Renal cortex interstitium (tissue), 11 donors: Measurements from ENCODE around the gene SLBP. TPM values are rescaled to one million over a fixed set of nuclear protein-coding genes. Genes with fewer than 3 reads are reported as not detected.
"Not testable (repeated sequence)": the region's sequence is repeated elsewhere in the genome, so short reads cannot be mapped to it uniquely, and the experiment has no call there.

Experiments
- DNase-seq, 11 donors: peaks; one replicate each; pipeline ENCODE4 v3.0.0-alpha.2; 2013; ENCODE audit warnings: low read depth in 9 of 11, low spot score in 4 of 11; ENCODE audit errors: extremely low read depth in 1 of 11
- polyA plus RNA-seq, 3 donors: library from polyadenylated mRNA; unstranded; fragments of 120-200 nt; gene quantifications; one replicate each; pipeline ENCODE4 v1.2.1, GENCODE V29; 2013; ENCODE audit not compliant: insufficient read length in 3 of 3

SLBP gene
- polyA plus RNA-seq, 3 donors = 73.1 to 105 (median 89.0) TPM

DNA sequence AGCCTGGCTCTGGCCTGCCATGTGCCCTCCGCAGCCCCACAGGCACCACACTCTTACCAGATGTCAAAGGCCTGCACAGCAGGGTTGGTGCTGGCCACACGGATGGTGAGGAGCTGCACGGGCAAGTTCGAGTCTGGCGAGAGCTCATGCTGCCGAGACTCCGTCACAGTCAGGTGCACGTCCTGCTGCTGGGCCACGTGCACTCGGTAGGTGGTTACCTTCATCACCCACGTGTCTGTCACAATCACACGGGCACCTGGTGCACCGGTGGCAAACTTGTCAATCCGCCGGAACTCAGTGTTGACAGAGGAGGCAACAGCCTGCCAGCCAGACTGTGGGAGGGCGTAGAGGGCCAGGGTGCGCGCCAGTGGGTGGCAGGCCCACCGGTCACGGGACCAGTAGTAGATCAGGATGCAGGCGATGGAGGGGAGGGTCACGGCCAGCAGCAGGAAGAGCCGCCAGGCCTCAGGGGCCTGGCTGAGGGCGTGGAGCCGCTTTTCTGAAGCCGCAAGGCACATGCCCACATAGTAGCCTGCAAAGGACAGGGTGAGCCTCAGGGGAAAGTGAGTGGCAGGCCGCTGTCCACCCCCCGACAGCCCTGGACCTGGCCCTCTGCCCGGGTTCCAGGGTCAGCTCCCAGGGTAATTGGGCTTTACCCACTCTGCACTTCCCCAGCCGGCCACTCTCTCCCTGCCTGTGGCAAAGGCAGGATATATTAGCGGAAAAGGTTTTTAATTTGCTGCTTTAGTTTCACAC lies 6.2 kb upstream of the SLBP start:
- no peak for DNase-seq

DNA sequence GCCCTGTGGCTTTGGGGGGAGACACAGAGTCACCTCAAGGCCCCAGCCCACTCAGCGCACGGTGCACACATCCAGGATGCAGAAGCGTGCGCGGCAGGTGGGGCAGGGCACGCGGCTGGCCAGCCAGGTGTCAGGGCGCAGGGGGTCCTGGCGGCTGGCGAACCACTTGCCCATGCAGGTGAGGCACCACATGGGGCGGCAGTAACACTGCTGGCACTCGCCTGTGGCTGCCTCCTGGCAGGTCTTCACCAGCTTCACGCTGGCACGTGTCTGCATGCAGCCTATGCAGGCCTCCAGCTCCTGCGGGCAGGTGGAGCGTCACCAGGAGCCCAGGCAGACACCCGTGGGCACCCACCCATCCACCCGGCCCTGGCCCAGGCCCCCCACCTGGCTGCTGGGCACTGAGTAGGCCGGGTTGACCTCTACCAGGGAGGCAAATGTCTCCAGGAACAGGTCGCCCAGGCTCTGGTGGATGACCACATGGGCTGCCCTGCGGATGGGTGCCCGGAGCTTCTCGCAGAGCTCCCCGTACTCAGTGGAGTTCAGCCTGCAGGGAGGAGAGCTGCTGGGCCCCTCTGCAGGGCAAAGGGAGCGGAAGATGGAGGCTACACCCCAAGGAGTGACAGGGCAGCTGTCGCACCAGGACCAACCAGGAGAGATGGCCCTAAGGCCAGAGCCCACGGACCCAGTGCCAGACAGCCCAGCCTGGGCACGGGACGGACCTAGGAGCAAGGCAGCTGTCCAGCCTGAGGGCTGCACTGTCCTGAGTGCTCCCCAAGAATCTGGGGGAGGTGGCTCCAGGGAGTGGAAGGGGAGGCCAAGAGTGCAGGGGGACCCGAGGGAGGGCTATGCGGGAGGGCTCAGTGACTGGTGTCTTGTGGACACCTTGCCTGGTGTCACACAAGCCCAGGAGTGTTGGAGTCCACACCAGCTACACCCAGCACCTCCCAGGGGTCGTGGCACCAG lies 5.3 kb upstream of the SLBP start:
- no peak for DNase-seq

DNA sequence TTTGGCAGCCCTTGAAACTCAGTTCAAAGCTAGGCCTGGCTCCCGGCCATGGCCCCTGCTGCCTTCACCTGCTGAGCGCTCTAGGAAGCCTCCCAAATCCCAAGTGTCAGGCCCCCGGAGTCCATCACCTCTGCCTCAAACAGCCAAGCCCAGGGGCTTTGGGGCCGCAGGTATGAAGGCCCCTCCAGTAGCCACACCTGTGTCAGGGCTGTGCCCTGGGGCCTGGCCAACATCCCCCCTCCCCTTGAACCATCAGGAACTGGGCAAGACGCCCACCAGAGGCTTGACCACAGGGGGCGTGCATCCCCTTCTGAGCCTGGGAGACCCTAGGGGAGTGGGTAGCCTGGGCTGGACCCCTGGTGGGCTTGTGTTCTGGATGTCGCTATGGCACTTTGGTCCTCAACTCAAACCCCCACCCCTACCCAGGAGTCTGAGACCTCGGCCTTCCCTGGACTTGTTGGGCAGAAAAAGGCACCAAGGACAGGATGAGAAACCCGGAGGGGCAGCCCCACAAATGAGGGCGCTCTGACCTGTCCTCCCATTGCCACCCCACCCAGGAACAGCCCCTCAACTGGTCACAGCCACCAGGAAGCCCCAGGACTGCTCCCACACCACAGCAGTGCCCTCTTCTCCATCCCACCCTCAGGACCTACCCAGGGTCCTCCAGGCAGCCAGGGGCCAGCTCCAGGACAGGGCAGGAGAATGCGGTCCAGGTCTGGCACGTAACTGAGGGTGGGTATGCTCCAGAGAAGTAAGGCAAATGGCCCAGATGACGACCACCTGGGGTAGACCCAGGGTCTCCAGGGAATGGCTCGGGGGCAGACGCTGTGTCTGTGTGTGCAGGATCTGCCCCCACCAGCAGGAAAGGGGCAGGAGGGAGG lies 4.2 kb upstream of the SLBP start:
- DNase-seq = no peak

DNA sequence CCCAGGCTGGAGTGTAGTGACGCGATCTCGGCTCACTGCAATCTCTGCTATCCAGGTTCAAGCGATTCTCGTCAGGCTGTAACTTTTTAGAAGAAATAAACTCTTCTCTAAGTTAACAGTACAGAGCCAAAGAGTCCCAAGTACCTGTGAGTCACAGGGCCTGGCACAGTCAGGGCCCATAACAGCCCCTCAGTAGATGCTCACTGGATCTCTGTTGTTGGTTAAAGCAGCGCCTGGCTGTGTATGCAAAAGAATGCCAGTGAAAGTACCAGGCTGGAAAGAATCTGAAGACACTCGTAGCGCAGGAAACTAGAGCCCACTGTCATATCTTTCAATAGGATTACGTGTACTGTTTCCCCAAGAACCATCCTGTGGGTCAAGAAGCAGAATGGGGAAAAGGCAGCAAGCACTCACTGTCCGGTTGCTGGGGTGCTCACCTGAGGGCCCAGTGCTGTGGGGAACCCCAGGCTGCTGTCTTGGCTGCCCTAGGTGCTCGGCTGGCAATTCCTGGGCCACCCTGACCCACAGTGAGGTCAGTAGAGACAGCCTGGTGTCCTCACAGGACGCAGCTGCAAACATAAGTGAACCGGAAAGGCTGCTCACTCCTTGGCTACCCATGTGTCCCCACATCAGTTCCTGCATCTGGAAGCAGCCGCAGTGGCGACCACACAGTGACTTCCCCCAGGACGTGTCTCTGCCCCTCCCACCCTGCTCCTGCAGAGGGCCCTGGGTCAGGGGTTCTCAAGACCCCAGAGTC lies 3.1 kb upstream of the SLBP start:
- DNase-seq = no peak

DNA sequence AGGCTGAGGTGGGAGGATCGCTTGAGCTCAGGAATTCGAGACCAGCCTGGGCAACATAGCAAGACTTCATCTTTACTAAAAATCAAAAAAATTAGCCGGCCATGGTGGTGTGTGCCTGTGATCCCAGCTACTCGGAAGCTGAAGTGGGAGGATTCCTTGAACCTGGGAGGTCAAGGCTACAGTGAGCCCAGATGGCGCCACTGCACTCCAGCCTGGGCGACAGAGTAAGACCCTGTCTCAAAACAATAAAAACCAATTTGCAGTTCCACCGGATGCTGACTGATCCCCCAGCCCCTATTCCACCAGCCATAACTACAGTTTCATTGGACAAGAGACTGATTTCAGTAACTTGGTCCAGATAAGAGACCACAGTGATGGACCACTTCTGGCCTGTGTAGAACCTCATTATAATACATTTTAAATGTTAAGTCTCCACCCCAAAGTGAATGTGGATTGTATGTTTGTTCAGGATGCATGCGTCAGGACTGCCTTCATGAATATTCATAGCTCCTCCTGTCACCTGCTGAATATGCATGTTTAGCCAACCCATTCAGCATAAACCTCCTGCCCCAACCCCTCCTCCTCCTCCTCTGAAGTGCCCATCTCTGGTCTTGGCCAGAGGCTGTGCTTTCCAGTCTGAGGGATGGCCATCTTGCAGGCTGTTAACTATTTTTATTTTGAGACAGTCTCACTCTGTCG lies 2.3 kb upstream of the SLBP start:
- no peak for DNase-seq

DNA sequence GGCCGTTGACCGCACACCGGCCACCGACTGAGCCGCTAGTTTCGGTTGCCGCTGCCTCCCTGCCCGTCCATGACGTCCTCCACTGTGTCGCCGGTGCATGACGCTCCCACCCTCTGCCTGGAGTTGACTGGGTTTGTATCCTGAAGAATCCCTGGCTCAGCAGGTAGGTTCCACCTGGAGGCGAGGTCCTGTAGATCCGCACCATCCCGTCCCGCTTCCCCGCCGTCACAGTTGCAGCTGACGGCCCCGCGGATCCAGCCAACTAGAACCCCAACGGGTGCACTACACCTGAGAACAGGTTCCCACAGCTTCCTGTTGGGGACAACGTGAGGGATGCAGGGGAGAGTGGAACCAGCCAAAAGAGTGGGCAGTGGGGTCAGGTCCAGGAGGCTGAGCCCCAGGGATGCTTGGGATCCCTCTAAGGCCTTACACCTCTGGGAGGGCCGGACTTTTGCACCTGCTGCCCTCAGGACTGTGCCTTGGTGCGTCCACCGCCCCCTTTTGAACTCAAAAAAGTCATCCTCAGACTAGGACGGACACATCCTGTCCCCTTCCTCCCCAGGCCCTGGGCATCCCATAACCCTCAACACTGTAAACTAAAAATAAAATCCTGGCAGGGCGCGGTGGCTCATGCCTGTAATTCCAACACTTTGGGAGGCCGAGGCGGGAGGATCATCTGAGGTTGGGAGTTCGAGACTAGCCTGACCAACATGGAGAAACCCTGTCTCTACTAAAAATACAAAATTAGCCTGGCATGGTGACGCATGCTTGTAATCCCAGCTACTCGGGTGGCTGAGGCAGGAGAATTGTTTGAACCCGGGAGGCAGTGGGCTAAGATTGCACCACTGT lies 1.1 kb upstream of the SLBP start:
- no peak for DNase-seq

DNA sequence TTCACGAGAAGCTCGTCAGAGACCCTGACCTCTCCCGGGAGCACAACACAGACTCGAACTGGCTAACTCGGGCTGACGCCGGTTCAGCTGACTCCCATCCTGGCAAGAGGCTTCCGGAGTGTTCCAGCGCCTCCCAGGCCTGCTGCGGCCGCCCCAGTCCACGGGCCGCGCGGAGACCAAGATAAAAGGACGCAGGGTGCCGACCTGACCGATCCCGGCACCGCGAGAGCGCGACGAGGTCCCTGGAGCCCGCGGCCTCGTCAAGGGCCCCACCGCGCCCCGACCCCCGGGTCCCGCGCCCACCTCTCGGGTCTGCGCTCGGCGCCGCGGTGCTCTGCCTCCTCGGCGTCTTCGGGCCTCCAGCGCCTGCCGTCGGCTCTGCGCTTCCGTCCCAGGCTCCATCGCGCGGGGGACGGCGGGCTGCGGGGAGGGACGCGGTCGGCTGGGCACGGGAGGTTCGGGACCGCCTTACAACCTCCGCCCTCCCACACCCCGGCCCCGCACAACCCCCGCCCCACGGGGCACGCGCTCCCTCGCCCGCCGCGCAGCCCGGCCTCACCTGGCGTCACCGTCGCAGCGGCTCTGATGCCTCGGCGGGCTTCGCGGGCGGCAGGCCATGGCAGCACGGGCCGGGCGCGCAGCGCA lies 426 bp downstream of the SLBP start:
- no peak for DNase-seq

DNA sequence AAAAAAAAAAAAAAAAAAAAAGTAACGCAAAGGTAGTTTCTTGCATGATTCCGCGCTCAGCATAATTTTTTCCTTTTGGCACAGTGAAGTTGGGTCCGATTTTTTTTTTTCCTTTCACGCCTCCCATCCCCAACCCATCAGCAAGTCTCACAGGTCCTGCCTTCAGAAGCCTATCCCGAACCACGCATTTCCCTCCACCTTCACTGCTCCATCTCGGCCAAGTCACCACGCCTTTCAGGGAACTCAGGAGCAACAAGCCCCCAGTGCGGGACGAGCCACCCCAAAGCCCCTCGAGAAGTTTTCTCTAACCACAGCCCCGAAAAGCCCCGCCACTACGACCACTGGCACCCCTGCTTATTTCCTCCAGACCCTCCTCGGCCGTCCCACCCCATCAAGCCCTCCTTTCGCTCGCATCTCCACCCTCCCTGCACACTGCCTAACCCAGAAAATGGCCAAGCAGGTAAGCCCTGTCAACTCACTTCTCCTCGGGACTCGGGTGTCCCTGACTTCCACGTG lies 1.0 kb downstream of the SLBP start:
- DNase-seq = no peak

DNA sequence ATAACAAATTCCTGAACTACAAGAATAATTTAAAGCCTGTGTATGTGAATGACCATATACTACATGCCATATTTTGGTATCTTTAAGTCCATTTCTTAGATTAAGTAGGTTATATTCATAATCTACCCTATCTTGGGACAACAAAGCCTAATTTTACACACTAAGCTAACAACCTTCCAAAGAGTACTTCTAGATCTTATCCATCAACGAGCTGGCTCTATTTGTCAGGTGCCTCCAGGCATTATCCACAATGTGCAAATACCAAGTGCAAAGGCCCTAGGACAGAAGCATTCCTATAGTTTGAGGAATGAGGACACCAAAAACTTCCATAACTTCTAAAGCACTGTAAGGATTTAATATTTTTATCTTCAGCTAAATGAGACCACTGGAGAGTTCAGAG lies 3.5 kb downstream of the SLBP start:
- no peak for DNase-seq

DNA sequence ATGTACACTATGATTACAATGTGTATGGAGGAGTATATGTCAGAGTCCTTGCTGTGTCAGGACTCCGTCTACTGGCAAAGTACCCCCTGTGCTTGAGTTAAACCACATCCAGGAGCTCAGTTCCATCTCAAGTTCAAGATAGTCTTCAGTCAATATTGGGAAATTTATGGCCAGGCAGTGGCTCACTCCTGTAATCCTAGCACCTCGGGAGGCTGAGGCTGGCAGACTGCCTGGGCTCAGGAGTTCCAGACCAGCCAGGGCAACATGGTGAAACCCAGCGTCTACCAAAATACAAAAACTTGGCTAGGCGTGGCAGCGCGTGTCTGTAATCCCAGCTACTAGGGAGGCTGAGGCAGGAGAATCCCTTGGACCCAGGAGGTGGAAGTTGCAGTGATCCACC lies 5.8 kb downstream of the SLBP start:
- no peak for DNase-seq

DNA sequence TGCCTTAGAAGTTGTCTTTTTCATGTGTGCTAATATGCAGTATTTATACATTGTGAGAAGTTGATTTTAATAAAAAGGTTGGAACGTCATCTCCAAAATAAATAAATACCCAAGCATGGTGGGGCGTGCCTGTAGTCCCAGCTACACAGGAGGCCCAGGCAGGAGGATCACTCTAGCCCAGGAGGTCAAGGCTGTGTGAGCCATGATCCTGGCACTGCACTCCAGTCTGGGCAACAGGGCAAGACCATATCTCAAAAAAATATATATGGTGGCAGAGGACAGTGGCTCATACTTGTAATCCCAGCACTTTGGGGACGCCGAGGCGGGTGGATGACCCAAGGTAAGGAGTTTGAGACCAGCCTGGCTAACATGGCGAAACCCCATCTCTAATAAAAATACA lies 6.4 kb downstream of the SLBP start:
- no peak for DNase-seq

DNA sequence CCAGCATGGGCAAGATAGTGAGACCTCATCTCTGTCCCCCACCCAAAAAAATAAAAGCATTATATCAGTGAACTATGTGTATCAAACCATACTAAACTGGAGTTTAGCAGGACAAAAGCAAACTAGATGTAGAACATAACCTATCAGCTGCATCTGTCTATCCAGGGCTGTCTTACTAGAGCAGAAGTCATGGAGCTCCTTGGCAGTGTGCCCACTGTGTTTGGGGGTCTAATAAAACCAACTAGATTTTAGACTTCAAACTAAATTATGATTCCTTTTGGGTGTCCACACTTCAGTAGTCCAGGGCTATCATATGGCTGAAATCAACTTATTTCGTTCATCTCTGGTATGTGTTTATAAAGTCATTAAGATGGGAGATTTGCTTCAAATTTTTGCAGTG lies 8.3 kb downstream of the SLBP start:
- no peak for DNase-seq

DNA sequence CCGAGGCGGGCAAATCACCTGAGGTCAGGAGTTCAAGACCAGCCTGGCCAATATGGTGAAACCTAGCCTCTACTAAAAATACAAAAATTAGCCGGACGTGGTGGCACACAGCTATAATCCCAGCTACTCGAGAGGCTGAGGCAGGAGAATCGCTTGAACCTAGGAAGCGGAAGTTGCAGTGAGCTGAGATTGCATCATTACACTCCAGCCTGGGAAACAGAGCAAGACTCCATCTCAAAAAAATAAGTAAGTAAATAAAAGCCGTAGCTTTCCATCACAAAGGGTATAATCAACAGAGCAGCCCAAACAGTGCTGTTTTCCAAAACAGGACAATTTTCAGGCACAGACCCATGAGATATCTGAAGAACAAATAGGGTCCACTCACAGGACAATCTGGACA lies 10.4 kb downstream of the SLBP start:
- not testable (repeated sequence) for DNase-seq

DNA sequence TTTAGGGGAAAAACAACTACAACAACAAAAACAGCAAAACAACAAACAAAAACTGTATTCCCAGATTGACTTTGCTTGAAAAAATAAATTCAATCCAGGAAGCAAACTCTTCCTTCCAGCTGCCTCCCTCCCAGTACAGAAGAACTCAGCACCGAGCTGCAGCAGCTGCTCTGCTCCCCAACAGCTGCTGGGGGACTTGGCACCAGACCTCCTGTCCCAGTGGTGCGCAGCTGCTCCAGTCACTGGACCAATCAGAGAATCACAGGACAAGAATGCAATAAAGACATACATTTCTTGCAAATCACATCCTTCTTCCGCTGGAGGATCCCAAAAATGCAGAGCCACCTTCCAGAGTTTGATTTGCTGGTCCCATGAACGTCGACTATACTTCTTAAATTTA lies 16.2 kb downstream of the SLBP start:
- no peak for DNase-seq

DNA sequence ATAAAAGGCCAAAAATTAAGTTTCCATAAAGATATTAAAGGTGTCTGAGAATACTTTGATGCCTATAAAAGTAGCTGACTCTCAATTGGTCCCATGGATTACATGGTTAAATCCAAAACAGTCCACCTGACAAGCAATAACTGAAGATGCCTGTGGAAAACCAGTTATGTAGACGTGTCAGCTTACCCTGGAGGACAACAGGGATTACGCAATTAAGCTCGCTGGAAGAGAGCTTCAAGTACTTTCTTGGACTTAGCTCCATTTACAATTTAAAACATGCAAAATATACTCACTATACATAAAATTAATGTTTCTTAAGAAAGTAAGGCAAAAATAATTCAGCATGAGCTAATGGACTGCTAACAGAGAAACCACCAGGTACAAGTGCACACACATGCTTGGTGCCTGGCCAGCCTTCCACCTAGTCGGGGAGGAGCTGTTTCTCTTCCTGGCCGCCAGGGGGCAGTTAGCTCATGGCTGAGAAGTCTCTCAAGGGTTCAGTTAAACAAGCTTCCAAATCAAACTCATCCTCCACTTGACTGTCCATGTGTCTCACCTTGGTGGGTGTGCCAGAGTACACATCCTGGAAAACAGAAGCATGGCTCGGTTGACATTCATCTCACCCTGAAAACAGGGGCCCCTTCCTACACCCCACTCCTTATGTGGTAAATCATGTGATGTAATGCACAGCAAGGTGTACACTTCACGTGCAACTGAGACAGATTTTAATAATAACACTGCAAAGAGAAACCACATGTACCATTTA lies 18.8 kb downstream of the SLBP start:
- DNase-seq = peak in 4 of 11 donors; percentile 52 to 68 (median 60)
